BJ (cell line): ENCODE data around the gene KLHL4. TPM values are rescaled to one million over a fixed set of nuclear protein-coding genes. Genes with fewer than 3 reads are reported as not detected.
"Not testable (repeated sequence)": the region's sequence is repeated elsewhere in the genome, so short reads cannot be mapped to it uniquely, and the experiment has no call there.

Experiments
- CTCF ChIA-PET: fragments of 350-600 bp; formaldehyde crosslinking; extraction: SDS; loops from one replicate; lab custom pipeline; 2021; ENCODE audit warnings: antibody characterized with exemption, inconsistent platforms; lab: Yijun Ruan, JAX
- POLR2A ChIA-PET: fragments of 300-600 bp; sonication (Branson Sonifier 250); formaldehyde crosslinking; extraction: SDS; loops from one replicate; lab custom pipeline; 2021; ENCODE audit warnings: antibody characterized with exemption; lab: Charles Lee
- DNase-seq: peaks from one replicate; pipeline ENCODE4 v3.0.0-alpha.2; 2011; ENCODE audit warnings: low read depth
- H3K27me3 ChIP-seq: 2 replicates; pipeline ENCODE4 v1.6.0; 2011; ENCODE audit warnings: low read length; ENCODE audit not compliant: control insufficient read depth, insufficient read depth
- H3K36me3 ChIP-seq: 2 replicates; pipeline ENCODE4 v1.5.1; 2011; ENCODE audit warnings: low read length; ENCODE audit not compliant: control insufficient read depth, insufficient read depth
- H3K4me3 ChIP-seq: 2 replicates; pipeline ENCODE4 v1.5.1; 2011; ENCODE audit warnings: low read depth, mild to moderate bottlenecking, control low read depth, low read length
- polyA plus RNA-seq: library from polyadenylated mRNA; depleted of rRNA; stranded (reverse); fragments of >200 nt; gene quantifications from 2 replicates; pipeline ENCODE4 v1.2.3, GENCODE V29; 2011
- TF ChIP-seq, protein P1 (sequence below): IDR thresholded peaks from 2 replicates; pipeline ENCODE4 v1.5.1; 2011; ENCODE audit warnings: low read depth, mild to moderate bottlenecking, control low read depth, inconsistent platforms, low read length, moderate library complexity; ENCODE audit not compliant: insufficient read depth

Gene KLHL4
- polyA plus RNA-seq, 1 experiment, result not detected

DNA sequence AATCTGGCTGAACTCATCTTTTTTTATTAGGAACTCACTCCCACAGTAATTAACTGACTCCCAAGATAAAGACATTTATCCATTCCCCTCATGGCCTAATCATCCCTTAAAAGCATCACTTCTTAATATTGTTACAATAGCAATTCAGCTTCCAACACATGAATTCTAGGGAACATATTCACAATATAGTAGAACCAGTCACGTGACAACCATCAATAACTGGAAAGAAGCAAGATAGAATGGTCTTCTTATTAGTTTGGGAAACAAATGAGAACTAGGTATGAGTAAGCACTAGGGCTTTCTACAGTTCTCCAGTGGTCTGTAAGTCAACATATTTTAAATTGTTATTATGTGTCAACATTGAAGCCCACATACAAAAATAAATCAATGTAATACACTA, 170.1 kb downstream of the KLHL4 start:
- ChIA-PET CTCF (no interaction called here), POLR2A (no interaction called here)
- Histone ChIP-seq H3K4me3 (no peak overlapping the region), H3K36me3 (no peaks in the 10 kb centered on the region), H3K27me3 (no peaks in the 10 kb centered on the region)
- TF ChIP-seq, protein P1, sequence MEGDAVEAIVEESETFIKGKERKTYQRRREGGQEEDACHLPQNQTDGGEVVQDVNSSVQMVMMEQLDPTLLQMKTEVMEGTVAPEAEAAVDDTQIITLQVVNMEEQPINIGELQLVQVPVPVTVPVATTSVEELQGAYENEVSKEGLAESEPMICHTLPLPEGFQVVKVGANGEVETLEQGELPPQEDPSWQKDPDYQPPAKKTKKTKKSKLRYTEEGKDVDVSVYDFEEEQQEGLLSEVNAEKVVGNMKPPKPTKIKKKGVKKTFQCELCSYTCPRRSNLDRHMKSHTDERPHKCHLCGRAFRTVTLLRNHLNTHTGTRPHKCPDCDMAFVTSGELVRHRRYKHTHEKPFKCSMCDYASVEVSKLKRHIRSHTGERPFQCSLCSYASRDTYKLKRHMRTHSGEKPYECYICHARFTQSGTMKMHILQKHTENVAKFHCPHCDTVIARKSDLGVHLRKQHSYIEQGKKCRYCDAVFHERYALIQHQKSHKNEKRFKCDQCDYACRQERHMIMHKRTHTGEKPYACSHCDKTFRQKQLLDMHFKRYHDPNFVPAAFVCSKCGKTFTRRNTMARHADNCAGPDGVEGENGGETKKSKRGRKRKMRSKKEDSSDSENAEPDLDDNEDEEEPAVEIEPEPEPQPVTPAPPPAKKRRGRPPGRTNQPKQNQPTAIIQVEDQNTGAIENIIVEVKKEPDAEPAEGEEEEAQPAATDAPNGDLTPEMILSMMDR, result no peak
- no peak for DNase-seq

DNA sequence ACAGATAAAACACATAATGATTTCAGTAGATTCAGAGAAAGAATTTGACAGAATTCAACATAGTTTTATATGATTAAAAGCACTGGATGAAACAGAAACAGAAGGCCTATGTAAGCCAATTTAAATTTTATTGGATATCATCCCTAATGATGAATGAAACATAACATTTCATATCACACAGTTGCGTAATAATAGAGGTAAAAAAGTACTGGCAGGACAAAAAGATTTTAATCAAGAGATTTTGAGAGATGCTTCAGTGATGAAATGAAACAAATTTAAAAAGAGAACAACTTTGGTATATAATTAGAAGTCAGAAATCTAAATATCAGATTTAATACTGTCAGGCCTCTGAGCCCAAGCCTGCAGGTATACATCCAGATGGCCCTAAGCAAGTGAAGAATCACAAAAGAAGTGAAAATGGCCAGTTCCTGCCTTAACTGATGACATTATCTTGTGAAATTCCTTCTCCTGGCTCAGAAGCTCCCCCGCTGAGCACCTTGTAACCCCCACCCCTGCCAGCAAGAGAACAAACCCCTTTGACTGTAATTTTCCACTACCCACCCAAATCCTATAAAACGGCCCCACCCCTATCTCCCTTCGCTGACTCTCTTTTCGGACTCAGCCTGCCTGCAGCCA, 170.6 kb downstream of the KLHL4 start:
- DNase-seq, POLR2A ChIA-PET, H3K36me3 ChIP-seq, H3K4me3 ChIP-seq, H3K27me3 ChIP-seq, CTCF ChIA-PET: not testable (repeated sequence)

DNA sequence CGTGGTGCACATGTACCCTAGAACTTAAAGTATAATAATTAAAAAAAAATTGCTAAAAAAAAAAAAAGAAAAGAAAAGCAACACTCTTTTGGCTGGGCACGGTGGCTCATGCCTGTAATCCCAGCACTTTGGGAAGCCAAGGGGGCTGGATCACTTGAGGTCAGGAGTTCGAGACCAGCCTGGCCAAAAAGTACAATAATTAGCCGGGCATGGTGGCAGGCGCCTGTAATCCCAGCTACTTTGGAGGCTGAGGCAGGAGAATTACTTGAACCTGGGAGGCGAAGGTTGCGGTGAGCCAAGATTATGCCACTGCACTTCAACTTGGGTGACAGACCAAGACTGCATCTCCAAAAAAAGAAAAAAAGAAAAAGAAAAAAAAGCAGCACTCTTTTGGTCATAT, 171.6 kb downstream of the KLHL4 start:
- H3K27me3 ChIP-seq, CTCF ChIA-PET, H3K4me3 ChIP-seq, DNase-seq, H3K36me3 ChIP-seq, POLR2A ChIA-PET: not testable (repeated sequence)

DNA sequence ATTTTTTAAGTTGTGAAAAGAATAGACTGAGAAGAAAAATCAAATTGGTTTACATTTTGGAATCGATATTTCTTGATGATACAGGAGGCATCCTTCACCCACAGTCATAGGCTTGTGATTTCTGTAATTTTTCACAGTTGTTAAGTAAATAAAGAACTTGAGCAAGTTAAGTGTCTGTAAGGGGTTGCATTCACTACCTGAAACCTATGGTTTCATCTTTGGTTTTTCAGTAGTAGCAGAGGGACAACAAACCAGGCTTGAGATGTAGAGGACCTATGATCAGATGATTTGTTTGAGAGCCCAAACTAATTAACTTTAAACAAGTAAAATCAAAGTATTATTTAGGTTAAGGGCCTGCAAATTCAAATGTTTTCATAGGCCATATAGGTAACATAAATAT, 175.6 kb downstream of the KLHL4 start:
- DNase-seq, result no peak
- ChIA-PET CTCF (no interaction called here), POLR2A (no interaction called here)
- Histone ChIP-seq H3K27me3 (no peaks in the 10 kb centered on the region), H3K36me3 (no peaks in the 10 kb centered on the region), H3K4me3 (no peak overlapping the region)
- TF ChIP-seq, protein P1, result no peak

DNA sequence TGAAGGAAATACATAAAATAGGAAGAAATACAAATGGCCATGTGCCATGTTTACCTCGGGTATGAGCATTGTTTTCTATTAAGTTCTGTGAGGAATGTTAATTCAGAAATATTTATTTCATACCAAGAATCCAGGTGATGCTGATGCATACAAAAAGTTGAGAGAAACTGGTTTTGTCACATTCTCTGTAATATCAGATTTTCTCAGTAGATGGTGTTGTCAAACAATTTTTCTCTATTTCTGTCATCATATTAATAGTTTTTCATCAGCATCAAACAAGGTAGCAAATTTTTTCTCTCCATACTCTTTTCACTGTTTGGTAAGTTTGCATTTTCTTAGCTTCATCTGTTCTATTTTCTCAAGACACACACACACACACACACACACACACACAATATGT, 179.8 kb downstream of the KLHL4 start:
- ChIA-PET POLR2A (no interaction called here), CTCF (no interaction called here)
- H3K36me3 ChIP-seq, result no peaks in the 10 kb centered on the region
- no peaks in the 10 kb centered on the region for H3K27me3 ChIP-seq
- H3K4me3 ChIP-seq, result no peak overlapping the region
- TF ChIP-seq, protein P1, result no peak
- DNase-seq, result no peak

DNA sequence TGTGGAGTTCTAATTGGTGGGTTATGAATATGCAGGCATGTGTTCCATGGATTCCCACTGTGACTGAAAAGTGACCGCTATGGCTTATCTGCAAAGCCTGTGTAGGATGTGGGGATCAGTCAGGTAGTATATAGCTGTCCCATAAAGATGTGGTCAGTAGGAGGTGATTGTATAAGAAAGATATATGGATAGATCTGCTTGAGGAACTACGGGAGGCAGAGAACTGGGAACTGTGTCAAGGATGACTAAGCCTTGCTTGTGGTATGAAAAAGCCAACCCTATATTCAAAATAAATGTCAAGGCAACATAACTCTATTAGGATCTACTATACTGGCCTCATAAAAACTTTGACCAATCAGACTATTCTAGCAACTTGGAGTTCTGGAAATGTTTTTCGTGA, 185.2 kb downstream of the KLHL4 start:
- no peaks in the 10 kb centered on the region for H3K36me3 ChIP-seq
- POLR2A ChIA-PET, result no interaction called here
- DNase-seq, result no peak

DNA sequence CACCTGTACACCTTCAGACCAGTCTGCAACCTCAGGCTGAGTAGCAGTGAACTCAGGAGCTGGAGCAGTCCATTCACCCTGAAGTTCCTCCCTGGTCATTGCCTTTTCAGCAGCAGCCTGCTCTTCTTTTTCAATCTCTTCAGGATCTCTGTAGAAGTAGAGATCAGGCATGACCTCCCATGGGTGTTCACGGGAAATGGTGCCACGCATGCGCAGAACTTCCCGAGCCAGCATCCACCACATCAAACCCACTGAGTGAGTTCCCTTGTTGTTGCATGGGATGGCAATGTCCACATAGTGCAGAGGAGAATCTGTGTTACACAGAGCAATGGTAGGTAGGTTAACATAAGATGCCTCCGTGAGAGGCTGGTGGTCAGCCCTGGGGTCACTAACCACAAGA, 185.9 kb downstream of the KLHL4 start:
- CTCF ChIA-PET, H3K36me3 ChIP-seq, H3K27me3 ChIP-seq, H3K4me3 ChIP-seq, POLR2A ChIA-PET, DNase-seq: not testable (repeated sequence)

More for the DNA sequence above, 185.2 kb downstream of the KLHL4 start:
- Histone ChIP-seq H3K27me3 (no peaks in the 10 kb centered on the region), H3K4me3 (no peak overlapping the region)
- TF ChIP-seq, protein P1, result no peak
- CTCF ChIA-PET, result no interaction called here
